Progenitor cell of endocrine pancreas (in vitro differentiated cells): ENCODE measurements around the gene MSI2. TPM values are rescaled to one million over a fixed set of nuclear protein-coding genes. Genes with fewer than 3 reads are reported as not detected.

Experiments used
- DNase-seq: peaks from one replicate; pipeline ENCODE4 v3.0.0; 2021; ENCODE audit warnings: low spot score; ENCODE audit not compliant: unreplicated experiment
- H3K27ac Mint-ChIP-seq: 2 replicates; pipeline ENCODE4 v1.8.0; 2021; ENCODE audit warnings: mild to moderate bottlenecking, moderate library complexity, mixed read lengths
- H3K27me3 Mint-ChIP-seq: 2 replicates; pipeline ENCODE4 v1.8.0; 2021; ENCODE audit warnings: mixed read lengths
- H3K36me3 Mint-ChIP-seq: 2 replicates; pipeline ENCODE4 v1.8.0; 2022; ENCODE audit warnings: mixed read lengths; ENCODE audit not compliant: insufficient read depth
- H3K4me1 Mint-ChIP-seq: 2 replicates; pipeline ENCODE4 v1.8.0; 2021; ENCODE audit warnings: low read depth, mixed read lengths
- H3K4me3 Mint-ChIP-seq: 2 replicates; pipeline ENCODE4 v1.8.0; 2021; ENCODE audit warnings: low read depth, mild to moderate bottlenecking, moderate library complexity, mixed read lengths
- H3K9me3 Mint-ChIP-seq: 2 replicates; pipeline ENCODE4 v1.8.0; 2021; ENCODE audit warnings: low read depth, mixed read lengths
- CTCF ChIP-seq: fragments of 200-600 bp; sonication (generic); IDR thresholded peaks from one replicate; pipeline ENCODE4 v1.5.0; 2021; ENCODE audit warnings: antibody characterized with exemption, mild to moderate bottlenecking; ENCODE audit not compliant: unreplicated experiment
- total RNA-seq: library from RNA; stranded (reverse); gene quantifications from 2 replicates; pipeline ENCODE4 v1.2.1, GENCODE V29; 2021

MSI2 gene
- total RNA-seq, 1 donor from 2014 or later, result 164 TPM

- Mint-ChIP-seq H3K4me3 (no peak overlapping the region), H3K27ac (peak overlapping the region; percentile 81), H3K36me3 (peaks cover 8% of the 10 kb centered on the region), H3K4me1 (peaks cover 58% of the 10 kb centered on the region), H3K27me3 (no peaks in the 10 kb centered on the region), H3K9me3 (no peaks in the 10 kb centered on the region)
- no peak for TF ChIP-seq CTCF
- DNase-seq, result no peak
Observed at GRCh38 chr17:57532556-57532955, 276.2 kb downstream of the MSI2 start.

DNA sequence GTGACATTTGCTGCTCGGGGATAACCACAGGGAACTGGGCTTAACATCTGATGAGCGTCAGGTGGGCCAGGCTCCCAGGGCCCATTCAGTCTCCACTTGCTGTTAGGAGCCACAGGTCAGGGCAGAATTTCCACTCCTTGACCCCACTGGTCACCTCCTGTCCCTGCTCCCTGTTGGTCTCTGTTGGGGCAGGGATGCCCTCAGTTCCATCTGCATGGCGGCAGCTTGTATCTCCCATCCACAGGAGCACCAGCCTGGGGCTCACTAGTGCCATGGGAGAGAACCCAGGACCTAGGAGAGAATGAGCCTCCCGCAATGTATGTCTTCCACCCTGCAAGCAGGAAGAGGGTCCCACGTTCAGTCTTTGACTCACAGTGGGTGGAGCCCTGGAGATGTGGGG, 276.6 kb downstream of the MSI2 start:
- H3K27me3 Mint-ChIP-seq, result no peaks in the 10 kb centered on the region
- no peak for TF ChIP-seq CTCF
- peaks cover 62% of the 10 kb centered on the region for H3K4me1 Mint-ChIP-seq
- DNase-seq, result no peak
- H3K4me3 Mint-ChIP-seq, result no peak overlapping the region
- peaks cover 8% of the 10 kb centered on the region for H3K36me3 Mint-ChIP-seq
- H3K9me3 Mint-ChIP-seq, result no peaks in the 10 kb centered on the region
- no peak overlapping the region for H3K27ac Mint-ChIP-seq

- no peak for TF ChIP-seq CTCF
- H3K27me3 Mint-ChIP-seq, result no peaks in the 10 kb centered on the region
- H3K4me3 Mint-ChIP-seq, result no peak overlapping the region
- no peak for DNase-seq
- H3K9me3 Mint-ChIP-seq, result no peaks in the 10 kb centered on the region
- H3K27ac Mint-ChIP-seq, result no peak overlapping the region
- H3K4me1 Mint-ChIP-seq, result peaks cover 70% of the 10 kb centered on the region
- H3K36me3 Mint-ChIP-seq, result peaks cover 8% of the 10 kb centered on the region
Observed at GRCh38 chr17:57533684-57534305, 277.5 kb downstream of the MSI2 start.

DNA sequence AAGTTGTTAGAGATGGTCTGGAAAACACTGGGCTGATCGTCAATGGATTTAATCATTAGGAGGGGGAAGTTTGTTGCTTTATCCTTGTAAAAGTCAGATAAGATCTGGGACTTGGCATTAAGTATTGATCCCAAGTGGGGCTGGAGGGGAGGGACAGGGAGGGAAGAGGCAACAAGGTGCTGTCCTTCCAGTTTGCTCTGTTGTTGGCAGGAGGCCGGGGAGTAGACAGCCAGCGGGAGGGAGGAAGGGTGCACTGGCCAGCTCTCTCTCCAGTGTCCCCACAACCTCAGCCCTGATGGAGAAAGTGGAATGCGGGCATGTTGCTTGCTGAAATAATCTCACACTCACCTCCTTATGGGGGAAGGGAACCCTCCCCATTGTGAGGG, 278.5 kb downstream of the MSI2 start:
- DNase-seq, result no peak
- peaks cover 7% of the 10 kb centered on the region for H3K36me3 Mint-ChIP-seq
- TF ChIP-seq CTCF, result no peak
- H3K9me3 Mint-ChIP-seq, result no peaks in the 10 kb centered on the region
- no peak overlapping the region for H3K4me3 Mint-ChIP-seq
- H3K27me3 Mint-ChIP-seq, result no peaks in the 10 kb centered on the region
- H3K27ac Mint-ChIP-seq, result no peak overlapping the region
- peaks cover 73% of the 10 kb centered on the region for H3K4me1 Mint-ChIP-seq

DNA sequence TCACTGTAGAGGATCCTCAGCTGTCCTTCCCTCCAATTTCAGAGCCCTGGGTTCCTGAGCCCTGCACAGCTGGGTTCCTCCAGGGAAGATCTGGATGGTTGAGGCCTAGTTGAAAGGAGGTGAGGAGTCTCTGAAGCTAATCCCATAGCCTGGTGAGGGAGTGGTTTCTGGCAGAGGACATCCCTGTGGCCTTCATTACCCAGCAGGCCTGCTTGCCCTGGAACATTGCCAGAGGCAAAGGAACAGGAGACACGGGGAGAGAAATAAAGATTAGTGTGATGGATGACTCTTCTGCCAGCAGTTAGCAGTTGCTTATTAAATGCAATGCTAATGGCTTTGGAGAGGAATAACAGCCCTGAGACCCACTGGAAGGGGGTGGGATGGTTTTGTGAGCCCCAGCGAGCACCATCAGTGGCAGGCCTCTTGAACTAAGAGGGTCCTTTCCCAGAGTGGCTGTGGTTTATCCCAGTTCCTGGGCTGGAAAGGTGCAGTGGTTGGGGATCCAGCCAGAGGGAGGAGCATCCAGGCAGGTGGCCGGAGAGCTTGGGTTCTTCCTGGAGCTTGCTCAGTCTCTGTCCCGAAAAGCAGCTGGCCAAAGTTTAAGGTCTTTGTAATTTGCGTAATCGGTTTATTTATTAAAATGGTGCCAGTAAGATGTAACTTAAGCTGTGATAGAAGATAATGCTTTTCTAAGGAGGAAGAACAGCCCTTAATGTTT, 279.1 kb downstream of the MSI2 start:
- Mint-ChIP-seq H3K9me3 (no peaks in the 10 kb centered on the region), H3K27me3 (no peaks in the 10 kb centered on the region), H3K36me3 (peaks cover 7% of the 10 kb centered on the region), H3K27ac (no peak overlapping the region), H3K4me3 (no peak overlapping the region), H3K4me1 (peaks cover 68% of the 10 kb centered on the region)
- no peak for DNase-seq
- no peak for TF ChIP-seq CTCF
